H1 (cell line): ENCODE measurements around the gene ZNF346. TPM values are rescaled to one million over a fixed set of nuclear protein-coding genes. Genes with fewer than 3 reads are reported as not detected.

ENCODE experiments used
- ASH2L ChIP-seq: fragments of 200-600, 300-600 bp; sonication (generic); IDR thresholded peaks from one replicate; pipeline ENCODE4 v1.7.1; 2017; ENCODE audit warnings: low read length
- BRCA1 ChIP-seq: IDR thresholded peaks from 2 replicates; pipeline ENCODE4 v1.6.1; 2012; ENCODE audit warnings: low read depth, low read length, improper control_type of control experiment
- EZH2 ChIP-seq: fragments of 200-600 bp; sonication (generic); IDR thresholded peaks from 2 replicates; pipeline ENCODE4 v1.7.1; 2012; ENCODE audit warnings: low read depth, mild to moderate bottlenecking, moderate library complexity, low read length, inconsistent platforms; ENCODE audit not compliant: severe bottlenecking
- TAF7 ChIP-seq: optimal IDR thresholded peaks from 2 replicates; pipeline ENCODE3; 2011; ENCODE audit warnings: low read depth, mild to moderate bottlenecking, inconsistent platforms, low read length, moderate library complexity, borderline replicate concordance
- polyA plus RNA-seq, 7 experiments: library from polyadenylated mRNA; depleted of rRNA in 3 of 7; stranded (reverse) in 5 of 7; unstranded in 2 of 7; fragments of >200 nt in 5 of 7; fragments of 200-250 nt in 2 of 7; gene quantifications; 1 replicate in 5 of 7; 2 replicates in 1 of 7; 4 replicates in 1 of 7; pipeline versions ENCODE4 v1.2.1 to v1.2.3, GENCODE V29; 2011 to 2013; ENCODE audit warnings: missing spikeins in 2 of 7, mixed read lengths in 2 of 7
- total RNA-seq: library from RNA; stranded (reverse); fragmentation: NEBNext Ultra II Directional; extraction: Animal tissue kit (Norgen Biotek cat#: 25700); gene quantifications from 2 replicates; pipeline ENCODE4 v1.2.1, GENCODE V29; 2021

ZNF346 gene
- total and polyA plus RNA-seq, 2 of the 8 experiments (the other 6 are each of a cell fraction or from before 2014, with no cell fraction given): 19.9 to 20.8 TPM

GRCh38 chr5:177098120-177098469, 75.6 kb downstream of the ZNF346 start (continued):
- TF ChIP-seq EZH2 (no peak), BRCA1 (no peak), TAF7 (no peak), ASH2L (no peak)
